ENCODE results near the gene GDNF. TPM values are rescaled to one million over a fixed set of nuclear protein-coding genes. Genes with fewer than 3 reads are reported as not detected.

Gene GDNF
- total and polyA plus RNA-seq, 4 donors = 0.09 to 0.25 TPM; not detected in 2

DNA sequence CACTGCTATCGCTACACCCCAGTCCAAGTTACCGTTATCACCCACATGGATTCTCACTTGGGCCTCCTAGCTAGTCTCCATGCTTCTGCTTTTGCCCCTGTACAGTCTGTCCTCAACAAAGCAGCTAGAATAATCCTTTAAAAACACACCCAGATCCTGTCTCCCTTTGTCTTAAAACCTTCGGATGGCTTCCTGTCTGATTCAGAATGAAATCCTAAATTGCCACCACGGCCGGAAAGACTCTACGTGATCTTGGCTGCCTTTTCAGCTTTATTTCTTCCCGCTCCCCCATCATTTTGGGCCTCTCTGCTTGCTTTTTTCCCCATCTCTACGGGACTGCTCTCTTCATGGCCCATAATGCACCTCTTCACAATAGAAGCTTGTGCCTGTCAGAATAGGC is 33.4 kb downstream of the GDNF start:
- no peaks in the 10 kb centered on the region for H3K4me1 ChIP-seq (ENCODE audit: control insufficient read depth in 4 of 4, insufficient read depth in 4 of 4, low read length in 3 of 4)
- no peak overlapping the region for H3K9ac ChIP-seq (ENCODE audit: low read depth in 1 of 2, low read length in 2 of 2)
- no peak for DNase-seq (ENCODE audit: low spot score)
- no peaks in the 10 kb centered on the region for H3K27me3 ChIP-seq (ENCODE audit: control insufficient read depth in 4 of 4, insufficient read depth in 4 of 4, low read length in 3 of 4)
- H3K4me3 ChIP-seq (ENCODE audit: low read depth in 1 of 3, low read length in 3 of 3) = no peak overlapping the region
- no peak overlapping the region for H3K27ac ChIP-seq (ENCODE audit: low read depth in 1 of 2, low read length in 2 of 2)
- no peaks in the 10 kb centered on the region for H3K9me3 ChIP-seq (ENCODE audit: control insufficient read depth in 4 of 4, low read length in 3 of 4)
- TF ChIP-seq NR2F2 (IDR thresholded peaks at IDR 0.05) = no peak
- TF ChIP-seq GABPA (IDR thresholded peaks at IDR 0.05 in 1 of 2, conservative IDR thresholded peaks at IDR 0.05 in 1 of 2) = no peak
- TF ChIP-seq, protein P1, sequence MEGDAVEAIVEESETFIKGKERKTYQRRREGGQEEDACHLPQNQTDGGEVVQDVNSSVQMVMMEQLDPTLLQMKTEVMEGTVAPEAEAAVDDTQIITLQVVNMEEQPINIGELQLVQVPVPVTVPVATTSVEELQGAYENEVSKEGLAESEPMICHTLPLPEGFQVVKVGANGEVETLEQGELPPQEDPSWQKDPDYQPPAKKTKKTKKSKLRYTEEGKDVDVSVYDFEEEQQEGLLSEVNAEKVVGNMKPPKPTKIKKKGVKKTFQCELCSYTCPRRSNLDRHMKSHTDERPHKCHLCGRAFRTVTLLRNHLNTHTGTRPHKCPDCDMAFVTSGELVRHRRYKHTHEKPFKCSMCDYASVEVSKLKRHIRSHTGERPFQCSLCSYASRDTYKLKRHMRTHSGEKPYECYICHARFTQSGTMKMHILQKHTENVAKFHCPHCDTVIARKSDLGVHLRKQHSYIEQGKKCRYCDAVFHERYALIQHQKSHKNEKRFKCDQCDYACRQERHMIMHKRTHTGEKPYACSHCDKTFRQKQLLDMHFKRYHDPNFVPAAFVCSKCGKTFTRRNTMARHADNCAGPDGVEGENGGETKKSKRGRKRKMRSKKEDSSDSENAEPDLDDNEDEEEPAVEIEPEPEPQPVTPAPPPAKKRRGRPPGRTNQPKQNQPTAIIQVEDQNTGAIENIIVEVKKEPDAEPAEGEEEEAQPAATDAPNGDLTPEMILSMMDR (IDR thresholded peaks at IDR 0.05; ENCODE audit: low read depth, low read length, missing input control) = no peak
- TF ChIP-seq, protein P2, sequence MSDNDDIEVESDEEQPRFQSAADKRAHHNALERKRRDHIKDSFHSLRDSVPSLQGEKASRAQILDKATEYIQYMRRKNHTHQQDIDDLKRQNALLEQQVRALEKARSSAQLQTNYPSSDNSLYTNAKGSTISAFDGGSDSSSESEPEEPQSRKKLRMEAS (IDR thresholded peaks at IDR 0.05) = no peak
- TF ChIP-seq, protein P3, sequence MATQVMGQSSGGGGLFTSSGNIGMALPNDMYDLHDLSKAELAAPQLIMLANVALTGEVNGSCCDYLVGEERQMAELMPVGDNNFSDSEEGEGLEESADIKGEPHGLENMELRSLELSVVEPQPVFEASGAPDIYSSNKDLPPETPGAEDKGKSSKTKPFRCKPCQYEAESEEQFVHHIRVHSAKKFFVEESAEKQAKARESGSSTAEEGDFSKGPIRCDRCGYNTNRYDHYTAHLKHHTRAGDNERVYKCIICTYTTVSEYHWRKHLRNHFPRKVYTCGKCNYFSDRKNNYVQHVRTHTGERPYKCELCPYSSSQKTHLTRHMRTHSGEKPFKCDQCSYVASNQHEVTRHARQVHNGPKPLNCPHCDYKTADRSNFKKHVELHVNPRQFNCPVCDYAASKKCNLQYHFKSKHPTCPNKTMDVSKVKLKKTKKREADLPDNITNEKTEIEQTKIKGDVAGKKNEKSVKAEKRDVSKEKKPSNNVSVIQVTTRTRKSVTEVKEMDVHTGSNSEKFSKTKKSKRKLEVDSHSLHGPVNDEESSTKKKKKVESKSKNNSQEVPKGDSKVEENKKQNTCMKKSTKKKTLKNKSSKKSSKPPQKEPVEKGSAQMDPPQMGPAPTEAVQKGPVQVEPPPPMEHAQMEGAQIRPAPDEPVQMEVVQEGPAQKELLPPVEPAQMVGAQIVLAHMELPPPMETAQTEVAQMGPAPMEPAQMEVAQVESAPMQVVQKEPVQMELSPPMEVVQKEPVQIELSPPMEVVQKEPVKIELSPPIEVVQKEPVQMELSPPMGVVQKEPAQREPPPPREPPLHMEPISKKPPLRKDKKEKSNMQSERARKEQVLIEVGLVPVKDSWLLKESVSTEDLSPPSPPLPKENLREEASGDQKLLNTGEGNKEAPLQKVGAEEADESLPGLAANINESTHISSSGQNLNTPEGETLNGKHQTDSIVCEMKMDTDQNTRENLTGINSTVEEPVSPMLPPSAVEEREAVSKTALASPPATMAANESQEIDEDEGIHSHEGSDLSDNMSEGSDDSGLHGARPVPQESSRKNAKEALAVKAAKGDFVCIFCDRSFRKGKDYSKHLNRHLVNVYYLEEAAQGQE (IDR thresholded peaks at IDR 0.05) = no peak
- TF ChIP-seq EGR1 (IDR thresholded peaks at IDR 0.05; ENCODE audit: low read depth in 2 of 2) = no peak
- TF ChIP-seq, protein P4, sequence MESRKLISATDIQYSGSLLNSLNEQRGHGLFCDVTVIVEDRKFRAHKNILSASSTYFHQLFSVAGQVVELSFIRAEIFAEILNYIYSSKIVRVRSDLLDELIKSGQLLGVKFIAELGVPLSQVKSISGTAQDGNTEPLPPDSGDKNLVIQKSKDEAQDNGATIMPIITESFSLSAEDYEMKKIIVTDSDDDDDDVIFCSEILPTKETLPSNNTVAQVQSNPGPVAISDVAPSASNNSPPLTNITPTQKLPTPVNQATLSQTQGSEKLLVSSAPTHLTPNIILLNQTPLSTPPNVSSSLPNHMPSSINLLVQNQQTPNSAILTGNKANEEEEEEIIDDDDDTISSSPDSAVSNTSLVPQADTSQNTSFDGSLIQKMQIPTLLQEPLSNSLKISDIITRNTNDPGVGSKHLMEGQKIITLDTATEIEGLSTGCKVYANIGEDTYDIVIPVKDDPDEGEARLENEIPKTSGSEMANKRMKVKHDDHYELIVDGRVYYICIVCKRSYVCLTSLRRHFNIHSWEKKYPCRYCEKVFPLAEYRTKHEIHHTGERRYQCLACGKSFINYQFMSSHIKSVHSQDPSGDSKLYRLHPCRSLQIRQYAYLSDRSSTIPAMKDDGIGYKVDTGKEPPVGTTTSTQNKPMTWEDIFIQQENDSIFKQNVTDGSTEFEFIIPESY (IDR thresholded peaks at IDR 0.05) = no peak
- TF ChIP-seq, protein P5, sequence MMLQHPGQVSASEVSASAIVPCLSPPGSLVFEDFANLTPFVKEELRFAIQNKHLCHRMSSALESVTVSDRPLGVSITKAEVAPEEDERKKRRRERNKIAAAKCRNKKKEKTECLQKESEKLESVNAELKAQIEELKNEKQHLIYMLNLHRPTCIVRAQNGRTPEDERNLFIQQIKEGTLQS (IDR thresholded peaks at IDR 0.05) = no peak
- TF ChIP-seq FOXA1 (IDR thresholded peaks at IDR 0.05) = no peak
- TF ChIP-seq SP1 (IDR thresholded peaks at IDR 0.05) = no peak
- no peak for TF ChIP-seq RAD21 (IDR thresholded peaks at IDR 0.05)
- TF ChIP-seq TAF1 (conservative IDR thresholded peaks at IDR 0.05) = no peak
- TF ChIP-seq FOXA2 (IDR thresholded peaks at IDR 0.05) = no peak
- TF ChIP-seq HNF4A (conservative IDR thresholded peaks at IDR 0.05) = no peak
- no peak for TF ChIP-seq YY1 (IDR thresholded peaks at IDR 0.05)
- TF ChIP-seq HNF4G (IDR thresholded peaks at IDR 0.05) = no peak
- no peak for TF ChIP-seq RXRA (IDR thresholded peaks at IDR 0.05)
- no peak for TF ChIP-seq JUND (IDR thresholded peaks at IDR 0.05)
- no peaks in the 10 kb centered on the region for H3K36me3 ChIP-seq (ENCODE audit: control insufficient read depth in 4 of 4, insufficient read depth in 3 of 4, low read depth in 1 of 4, low read length in 3 of 4)
- WGBS = 81% methylated on average over 8 of the region's 8 CpGs

Measured in liver (tissue), 9 donors.